NCI-H2107 treated with DMSO at 0.1 percent for 48 hours (cell line): ENCODE measurements around the gene APBA1.

Experiments
- DNase-seq: peaks from one replicate; lab custom pipeline; 2025; ENCODE audit not compliant: unreplicated experiment; lab: John Stamatoyannopoulos, UW

Gene APBA1

DNA sequence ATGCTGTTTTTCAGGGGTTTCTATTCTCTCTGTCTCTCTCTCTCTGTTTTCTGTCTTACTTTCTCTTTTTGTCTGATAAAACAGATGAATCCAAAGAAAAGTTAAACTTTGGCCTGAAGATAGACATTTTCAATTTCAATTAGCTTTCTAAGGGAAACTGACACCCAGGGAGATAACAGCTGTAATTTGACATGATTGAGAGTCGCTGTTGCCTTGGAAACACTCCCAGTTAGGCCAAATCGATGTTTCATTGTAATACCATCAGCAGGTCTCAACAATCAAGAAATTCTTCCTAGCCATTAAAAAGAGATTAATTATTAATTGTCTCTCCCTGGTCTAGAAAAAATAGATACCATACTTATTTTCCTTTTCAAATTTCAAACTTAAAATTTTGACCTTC is 294.2 kb downstream of the APBA1 start:
- no peak for DNase-seq
